CD4-positive, alpha-beta T cell treated with Interleukin-4 for 1 hour (primary cell): ENCODE results near the gene AKR1C2.
"Not testable (repeated sequence)": the region's sequence is repeated elsewhere in the genome, so short reads cannot be mapped to it uniquely, and the experiment has no call there.

Experiments
- DNase-seq, 2 donors: peaks; one replicate each; pipeline ENCODE4 v3.0.0-alpha.2; 2020 to 2022

AKR1C2 gene

DNA sequence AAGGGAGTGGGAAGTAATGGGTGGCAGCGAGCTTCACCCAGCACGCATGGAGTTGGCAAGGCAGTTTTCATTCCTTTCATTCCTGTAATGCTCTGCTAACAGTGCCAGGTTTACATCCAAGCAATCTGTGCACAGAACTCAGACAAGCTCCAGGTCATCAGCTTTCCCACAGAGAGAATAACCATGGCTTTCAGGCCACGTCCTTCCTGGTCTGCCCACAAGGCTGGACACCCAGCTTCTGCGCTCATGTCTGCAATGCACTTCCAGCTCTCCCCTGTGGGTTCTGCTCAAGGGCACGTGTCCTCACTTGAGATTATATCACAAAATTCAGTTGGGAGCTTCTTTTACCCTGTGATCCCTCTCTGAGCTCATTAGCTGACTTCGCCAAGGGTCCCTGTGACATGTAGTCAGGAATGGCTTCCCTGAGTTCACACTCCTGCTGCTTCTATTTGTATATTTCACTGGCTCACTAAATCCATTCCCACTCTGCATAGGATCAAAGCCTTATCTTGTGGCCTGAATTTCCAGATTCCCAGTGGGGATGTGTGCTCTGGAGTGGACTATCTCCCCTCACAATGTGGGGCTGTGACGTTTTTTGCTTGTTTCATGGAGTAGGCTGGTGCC is 18.6 kb downstream of the AKR1C2 start:
- no peak for DNase-seq

DNA sequence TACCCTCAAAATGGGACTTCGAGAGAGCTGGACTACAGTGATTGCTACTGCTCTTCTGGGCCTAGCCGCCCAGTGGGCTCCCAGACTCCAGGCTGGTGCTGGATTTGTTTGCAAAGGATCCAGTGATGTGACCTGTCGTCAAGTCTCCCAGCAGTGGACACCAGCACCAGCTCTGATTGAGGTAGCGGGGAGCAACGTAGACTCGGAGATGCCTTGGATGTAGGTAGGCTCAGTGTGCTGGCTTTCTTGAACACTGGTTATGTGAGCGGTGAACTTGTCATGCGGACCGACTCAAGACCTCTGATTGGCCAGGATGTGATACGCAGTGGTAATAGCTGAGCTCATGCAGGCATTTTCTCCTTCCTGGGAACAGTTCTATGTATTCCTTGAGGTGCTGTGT is 19.4 kb downstream of the AKR1C2 start:
- no peak for DNase-seq

DNA sequence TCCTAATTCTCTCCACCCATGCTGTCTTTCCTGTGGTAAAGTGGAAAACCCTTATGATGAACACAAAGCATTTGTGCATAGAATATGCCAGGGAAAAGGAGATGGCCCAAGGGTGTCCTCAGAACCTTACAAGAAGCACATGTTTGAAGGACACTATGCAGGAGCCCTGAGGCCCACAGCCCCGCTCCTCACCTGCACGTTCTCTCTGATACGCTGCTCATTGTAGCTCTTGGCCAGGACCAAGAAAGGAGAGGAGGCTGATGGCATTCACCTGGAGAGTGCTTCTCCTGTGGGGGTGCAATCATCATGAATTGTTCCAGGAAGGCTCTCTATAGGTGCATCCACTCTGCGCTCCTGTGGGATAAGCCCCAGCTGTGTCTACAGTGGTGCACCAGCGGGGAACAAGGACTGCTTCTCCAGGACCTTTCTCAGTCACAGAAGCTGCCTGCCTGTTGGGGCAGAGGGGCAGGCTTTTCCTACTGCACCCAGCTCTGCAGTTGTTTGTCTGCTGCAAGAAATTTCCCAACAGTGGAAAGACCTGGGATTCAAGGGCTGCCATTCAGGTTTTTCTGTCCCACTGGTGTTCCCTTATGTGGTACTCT is 19.9 kb downstream of the AKR1C2 start:
- DNase-seq = no peak

DNA sequence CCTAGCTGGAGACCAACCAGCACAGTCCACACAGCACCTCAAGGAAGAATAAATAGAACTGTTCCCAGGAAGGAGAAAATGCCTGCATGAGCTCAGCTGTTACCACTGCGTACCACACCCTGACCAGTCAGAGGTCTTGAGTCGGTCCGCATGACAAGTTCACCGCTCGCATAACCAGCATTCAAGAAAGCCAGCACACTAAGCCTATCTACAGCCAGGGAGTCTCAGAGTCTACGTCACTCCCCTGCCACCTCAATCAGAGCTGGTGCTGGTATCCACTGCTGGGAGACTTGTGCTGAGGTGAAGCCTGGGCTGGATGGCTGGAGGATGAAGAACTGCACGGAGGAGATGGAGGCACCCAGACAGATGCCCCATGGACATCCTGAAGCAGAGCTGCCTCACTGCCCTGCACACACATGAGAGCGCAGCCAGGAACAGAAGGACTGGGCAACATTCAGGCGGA is 20.9 kb downstream of the AKR1C2 start:
- DNase-seq = no peak

DNA sequence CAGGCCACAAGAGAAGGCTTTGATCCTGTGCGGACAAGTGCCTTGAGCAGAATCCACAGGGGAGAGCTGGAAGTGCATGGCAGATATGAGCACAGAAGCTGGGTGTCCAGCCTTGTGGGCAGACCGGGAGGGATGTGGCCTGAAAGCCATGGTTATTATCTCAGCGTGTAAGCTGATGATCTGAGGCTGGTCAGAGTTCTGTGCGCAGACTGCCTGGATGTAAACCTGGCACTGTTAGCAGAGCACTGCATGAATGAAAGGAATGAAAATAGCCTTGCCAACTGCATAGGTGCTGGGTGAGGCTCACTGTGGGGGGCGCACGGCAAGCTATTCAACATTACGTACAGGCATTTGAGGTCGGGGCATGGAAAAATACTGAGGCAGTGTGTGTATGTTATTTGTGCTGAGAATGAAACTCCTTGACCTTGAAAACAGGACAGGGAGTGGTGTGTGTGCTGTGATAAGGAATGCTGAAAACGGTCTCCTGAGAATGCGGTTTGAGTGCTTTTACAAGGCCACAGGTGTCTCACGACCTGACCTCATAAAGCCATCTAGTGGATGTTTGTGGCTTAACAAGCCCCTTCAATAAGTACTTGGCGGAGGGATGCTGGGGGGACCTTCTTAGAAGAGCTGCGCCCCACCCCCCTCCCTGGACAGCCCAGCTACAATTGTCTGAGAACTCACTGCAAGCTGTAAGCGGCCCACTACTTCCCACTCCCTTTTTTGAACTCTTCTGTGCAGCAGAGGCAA is 21.8 kb downstream of the AKR1C2 start:
- peak in 1 of 2 donors; percentile 11 for DNase-seq

DNA sequence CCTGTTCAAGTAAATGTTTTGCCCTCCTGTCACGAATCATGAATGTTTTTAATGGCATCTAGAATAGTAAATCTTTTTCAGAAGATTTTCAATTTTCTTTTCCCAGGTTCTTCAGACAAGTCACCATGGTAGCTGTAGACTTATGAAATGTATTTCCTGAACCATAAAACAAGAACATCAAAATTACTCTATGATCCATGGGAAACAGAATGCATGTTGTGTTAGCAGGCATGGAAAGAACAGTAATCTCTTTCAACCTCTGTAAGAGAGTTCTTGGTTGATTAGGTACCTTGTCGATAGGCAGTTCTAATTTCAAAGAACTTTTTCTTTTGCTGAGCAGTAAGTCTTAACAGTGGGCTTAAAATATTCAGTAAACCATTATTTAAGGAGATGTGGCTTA is 22.9 kb downstream of the AKR1C2 start:
- no peak for DNase-seq

DNA sequence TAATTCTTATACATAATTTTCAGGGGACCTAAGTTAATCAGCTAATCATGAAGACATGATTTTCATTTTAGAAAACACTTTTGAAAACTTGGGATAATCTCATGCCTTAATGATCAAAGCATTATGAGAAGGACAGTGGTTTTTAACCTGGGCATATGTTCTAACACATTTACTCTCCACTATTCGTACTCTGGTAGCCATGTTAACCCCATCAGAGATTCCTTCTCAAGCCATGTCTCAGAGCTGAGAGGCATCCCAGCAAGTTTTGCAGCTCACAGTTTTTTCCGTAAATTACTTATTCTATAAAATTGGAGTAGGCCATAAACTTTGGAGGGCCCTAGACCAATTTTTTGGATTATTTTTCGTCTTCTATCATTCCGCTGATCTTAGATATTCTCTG is 24.8 kb downstream of the AKR1C2 start:
- DNase-seq = no peak

DNA sequence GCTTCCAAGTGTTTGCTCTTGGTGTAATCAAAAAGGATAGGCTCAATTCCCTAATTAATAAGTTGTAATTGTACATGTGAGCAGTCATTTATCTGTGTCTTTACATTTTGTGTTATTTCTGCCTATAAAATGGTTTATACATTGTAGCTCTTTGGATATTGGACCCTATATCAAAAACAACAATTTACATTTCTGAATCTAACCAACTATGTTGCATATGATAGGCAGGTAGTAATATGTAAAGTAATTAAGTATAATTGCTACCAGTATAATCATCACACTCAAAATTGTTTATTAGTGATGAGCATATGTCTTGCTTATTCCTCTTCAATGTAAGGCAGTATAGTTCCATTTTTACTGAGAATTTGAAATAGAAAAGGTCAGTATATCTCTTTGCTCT is 26.6 kb downstream of the AKR1C2 start:
- DNase-seq = no peak

DNA sequence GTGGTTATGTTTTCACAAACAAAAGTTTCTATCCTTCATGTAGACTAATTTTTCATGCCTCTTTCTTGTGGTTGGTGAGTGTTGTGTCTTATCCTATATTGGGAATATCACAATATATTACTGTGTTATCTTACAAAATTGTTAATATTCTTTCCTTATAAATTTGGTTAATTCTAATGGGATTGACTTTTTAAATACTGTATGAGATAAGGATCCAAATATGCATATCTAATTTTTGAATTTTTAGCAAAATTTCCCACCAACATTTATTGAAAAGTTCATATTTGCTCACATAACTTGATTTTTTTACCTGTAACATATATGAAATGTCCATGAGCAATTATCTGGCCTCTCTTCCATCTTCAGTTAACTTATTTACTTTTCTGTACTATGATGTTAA is 29.3 kb downstream of the AKR1C2 start:
- not testable (repeated sequence) for DNase-seq

DNA sequence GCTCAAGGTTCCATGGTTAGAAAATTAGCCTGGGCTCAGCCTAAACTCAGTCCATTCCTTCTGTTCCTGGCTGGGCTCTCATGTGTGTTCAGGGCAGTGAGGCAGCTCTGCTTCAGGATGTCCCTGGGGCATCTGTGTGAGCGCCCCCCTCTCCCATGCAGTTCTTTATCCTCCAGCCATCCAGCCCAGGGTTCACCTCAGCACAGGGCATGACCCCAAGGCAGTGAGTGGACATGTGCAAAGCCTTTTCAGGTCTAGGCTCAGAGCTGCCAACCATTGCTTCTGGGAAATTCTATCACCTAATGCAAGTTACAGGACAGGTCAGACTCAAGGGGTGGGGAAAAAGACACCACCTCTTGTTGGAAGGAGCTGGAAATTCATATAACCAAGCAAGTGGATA is 30.4 kb downstream of the AKR1C2 start:
- not testable (repeated sequence) for DNase-seq

DNA sequence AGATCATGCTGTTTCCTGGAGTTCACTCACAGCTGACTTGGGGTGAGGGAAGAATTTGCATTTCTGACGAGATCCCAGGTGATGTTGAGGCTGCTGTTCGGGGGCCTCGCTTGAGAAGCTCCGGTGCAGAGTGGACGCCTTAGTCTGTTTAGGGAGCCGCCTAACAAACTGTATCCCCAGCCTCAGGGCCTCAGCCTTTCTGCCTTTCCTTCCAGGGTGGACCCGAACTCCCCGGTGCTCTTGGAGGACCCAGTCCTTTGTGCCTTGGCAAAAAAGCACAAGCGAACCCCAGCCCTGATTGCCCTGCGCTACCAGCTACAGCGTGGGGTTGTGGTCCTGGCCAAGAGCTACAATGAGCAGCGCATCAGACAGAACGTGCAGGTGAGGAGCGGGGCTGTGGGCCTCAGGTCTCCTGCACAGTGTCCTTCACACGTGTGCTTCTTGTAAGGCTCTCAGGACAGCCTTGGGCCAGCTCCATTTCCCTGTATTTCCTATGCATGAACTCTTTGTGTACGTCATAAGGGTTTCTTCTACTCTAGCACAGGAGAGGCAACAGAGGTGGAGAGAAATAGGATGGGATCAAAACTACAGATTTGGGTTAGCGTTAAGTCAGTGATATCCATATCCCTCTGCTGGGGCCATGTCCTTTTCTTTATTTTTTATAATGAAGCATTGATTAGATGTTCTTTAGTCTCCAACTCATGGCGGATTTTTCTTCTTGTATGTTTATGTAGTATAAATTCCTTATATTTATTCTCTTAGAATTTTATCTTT is 31.1 kb downstream of the AKR1C2 start:
- DNase-seq = not testable (repeated sequence)

DNA sequence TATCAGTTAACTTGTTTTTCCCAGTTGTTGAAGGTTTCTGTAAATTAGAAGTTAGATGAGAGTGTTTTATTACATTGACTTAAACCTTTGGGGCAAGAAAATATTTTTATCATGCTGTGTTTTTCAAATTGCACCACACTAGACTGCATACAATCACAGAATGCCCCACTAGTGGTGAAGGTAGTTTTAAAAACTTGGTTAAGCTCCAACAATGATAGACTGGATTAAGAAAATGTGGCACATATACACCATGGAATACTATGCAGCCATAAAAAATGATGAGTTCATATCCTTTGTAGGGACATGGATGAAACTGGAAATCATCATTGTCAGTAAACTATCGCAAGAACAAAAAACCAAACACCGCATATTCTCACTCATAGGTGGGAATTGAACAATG is 33.3 kb downstream of the AKR1C2 start:
- DNase-seq = not testable (repeated sequence)

DNA sequence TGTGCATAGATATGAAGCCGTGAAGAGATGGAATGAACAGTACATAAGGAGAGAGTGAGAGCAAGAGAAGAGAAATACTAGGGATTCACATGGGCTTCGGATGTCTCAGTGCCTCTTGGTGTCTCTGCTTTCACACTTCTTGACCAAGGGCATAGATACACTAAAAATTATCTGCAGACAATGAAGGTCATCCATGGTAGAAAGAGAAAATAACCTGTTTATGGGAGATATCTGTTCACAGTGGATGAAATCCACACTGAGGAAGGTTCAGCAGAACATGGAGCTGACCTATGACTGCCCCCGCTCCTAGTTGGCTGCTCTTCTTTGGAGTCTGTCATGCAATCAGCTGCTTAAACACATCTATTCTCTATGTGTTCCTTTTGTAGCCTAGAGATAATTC is 34.4 kb downstream of the AKR1C2 start:
- not testable (repeated sequence) for DNase-seq

DNA sequence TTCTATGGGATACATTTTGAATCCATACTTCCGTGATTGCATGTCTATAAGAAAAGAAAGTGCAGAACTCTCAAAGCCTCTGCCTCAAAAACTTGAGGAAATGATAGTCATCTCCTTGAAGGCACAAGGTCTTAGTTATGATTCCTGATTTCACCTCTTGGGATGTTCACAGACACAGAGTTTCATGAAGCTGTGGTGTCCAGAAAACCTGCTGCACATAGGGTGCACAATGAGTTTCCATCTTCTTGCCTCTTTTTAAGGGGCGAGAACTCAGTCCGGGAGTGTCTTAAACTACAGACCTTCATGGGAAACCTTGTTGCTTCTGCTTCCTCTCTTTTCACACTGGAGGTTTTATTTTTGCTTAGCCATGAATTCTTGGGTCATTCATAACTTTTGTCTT is 36.5 kb downstream of the AKR1C2 start:
- not testable (repeated sequence) for DNase-seq

DNA sequence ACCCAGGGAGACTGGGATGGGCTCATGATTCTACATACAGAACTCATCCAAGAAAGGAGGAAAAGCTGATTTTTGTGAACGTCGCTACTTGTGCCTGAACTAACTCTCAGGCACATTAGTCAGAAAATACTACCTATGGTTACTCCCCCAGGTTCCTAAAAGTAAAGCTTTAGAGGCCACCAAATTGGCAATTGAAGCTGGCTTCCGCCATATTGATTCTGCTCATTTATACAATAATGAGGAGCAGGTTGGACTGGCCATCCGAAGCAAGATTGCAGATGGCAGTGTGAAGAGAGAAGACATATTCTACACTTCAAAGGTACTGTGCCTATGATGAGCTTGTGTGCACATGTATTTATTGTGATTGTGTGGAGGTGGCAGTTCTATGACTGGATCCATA is 37.9 kb downstream of the AKR1C2 start:
- not testable (repeated sequence) for DNase-seq

DNA sequence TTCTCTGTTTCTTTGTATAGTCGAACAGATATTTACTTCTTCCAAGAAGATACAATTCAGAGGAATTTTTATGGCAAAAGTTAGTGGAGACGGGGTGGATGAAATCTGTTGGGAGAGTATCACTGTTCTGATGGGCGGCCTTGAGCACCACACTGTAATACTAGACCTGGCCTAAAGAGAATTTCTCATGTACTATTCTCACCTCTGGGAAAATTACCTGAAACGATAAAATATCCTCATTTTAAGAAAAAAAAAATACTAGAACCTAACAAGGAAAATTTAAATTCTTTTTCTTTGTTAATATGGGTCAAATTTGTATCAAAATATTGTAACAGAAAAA is 39.9 kb downstream of the AKR1C2 start:
- DNase-seq = not testable (repeated sequence)

DNA sequence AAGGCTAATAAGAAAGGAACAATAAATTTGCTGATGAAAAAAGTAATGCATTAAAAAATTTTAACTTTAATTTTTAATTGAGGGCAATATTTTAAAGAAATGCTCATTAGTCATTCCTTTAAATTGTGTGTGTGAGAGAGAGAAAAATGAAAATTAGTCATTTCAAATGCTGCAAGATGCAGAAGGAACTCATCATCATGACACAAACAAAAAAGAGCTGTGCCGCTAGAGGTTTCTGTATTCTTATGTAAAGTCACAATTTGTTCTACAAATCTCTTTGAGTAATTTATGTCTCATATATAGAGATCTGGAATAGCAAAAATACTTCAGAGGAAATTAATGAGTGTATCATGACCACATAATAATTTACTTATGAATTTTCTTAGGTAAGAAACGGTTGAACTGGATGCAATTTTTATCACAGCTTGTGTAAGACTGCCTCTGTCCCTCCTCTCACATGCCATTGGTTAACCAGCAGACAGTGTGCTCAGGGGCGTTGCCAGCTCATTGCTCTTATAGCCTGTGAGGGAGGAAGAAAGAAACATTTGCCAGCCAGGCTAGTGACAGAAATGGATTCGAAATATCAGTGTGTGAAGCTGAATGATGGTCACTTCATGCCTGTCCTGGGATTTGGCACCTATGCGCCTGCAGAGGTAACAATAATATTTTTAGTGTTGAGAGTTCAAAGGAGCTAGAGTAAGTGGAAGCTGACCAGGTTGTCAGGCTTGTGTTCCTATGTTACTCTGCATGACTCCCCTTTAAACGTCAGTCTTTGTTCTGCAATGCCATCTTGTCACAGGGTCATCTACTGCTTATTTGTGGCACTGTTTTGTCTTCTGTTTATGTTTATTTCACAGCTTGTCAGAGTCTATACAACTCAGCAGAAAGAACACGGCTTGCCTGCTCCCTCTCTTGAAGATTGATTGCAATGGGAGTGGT is 40.5 kb downstream of the AKR1C2 start, which contains the start of gene AKR1C1:
TSS of gene AKR1C1 (plus strand) at position 540 of the 939 bp plus-strand sequence. CDS start at position 570, 30 bp downstream.
- DNase-seq = not testable (repeated sequence)

DNA sequence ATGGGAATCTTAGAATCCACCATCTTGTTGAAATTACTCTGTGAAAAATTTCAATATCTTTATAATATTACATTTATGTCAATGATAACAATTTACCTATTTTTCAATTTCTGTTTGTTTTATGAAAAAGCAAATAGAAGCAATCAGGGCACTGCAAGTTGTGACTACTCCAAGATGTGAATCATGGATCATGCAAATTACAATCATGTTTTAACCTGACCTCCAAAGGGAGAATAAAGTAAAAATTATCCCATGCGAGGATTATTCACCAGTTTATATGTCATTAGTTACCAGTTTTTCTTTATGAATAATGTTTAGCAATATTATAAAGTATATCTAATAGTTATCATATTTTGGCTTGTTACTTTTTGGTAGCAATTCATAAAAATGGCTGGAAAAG is 41.3 kb downstream of the AKR1C2 start:
- not testable (repeated sequence) for DNase-seq

DNA sequence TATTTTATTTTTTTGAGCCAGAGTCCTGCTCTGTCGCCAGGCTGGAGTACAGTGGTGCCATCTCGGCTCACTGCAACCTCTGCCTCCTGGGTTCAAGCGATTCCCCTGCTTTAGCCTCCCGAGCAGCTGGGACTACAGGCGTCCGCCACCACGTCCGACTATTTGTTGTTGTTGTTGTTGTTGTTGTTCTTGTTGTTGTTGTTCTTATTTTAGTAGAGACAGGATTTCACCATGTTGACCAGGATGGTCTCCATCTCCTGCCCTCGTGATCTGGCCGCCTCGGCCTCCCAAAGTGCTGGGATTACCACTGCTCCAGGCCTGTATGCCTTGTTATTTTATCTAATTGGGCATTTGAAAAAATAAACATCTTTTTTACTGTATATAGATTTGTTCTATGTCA is 42.1 kb downstream of the AKR1C2 start:
- DNase-seq = not testable (repeated sequence)

DNA sequence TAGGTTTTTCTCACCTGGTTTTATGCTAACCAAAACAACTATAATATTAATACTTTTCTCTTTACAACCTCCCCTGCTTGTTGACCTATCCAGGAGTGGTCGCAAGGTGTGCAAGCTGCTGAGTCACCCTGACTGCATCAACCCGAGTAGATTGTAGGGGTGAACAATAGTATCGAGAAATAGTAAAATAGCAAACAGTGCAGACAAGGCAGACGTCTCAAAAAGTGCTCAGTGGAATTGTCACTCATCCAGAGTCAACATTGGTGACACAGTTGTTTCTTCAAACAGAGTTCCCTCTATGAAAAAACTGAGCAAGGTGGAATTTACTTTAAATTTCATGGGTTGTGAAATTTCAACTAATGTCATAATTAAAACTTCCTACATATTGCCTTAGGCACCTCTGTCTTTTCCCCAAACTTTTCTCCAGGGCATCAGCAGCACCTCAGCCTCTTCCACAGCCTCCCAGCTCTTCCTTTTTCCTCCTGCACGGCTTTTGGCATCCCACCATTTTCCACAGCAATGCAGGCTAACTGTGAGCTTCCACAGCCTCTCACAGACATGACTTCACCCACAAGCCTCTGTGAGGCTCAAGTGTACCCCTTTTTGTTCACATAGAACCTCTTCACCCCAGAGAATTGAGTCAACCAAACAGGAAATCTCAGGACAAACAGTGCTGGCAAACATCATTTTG is 46.6 kb downstream of the AKR1C2 start:
- DNase-seq = not testable (repeated sequence)

DNA sequence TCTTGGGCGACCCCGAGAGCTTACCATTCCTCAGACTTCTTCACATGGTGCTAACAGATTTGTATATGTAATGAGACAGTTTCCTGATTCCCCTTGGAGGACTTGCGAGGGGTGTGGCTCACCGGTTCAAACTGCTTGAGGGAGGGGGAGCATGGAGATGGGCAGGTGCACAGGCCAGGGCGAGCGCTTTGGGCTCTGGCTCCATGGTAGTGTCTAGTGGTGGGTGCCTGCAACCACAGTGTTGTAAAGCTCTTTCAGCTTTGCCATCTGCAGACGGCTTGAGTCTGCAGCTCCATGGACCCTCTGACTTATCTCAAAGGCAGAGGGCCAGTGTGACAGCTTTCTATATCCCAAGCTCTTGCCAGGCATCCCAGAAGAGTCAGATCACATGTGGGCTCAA is 47.6 kb downstream of the AKR1C2 start:
- DNase-seq = not testable (repeated sequence)
